Measurements from ENCODE around the gene NAA80. TPM values are rescaled to one million over a fixed set of nuclear protein-coding genes. Genes with fewer than 3 reads are reported as not detected.
"Not testable (repeated sequence)": the region's sequence is repeated elsewhere in the genome, so short reads cannot be mapped to it uniquely, and the experiment has no call there.

NAA80 gene
- polyA plus RNA-seq, 1 donor from 2014 or later, result 4.6 TPM

DNA sequence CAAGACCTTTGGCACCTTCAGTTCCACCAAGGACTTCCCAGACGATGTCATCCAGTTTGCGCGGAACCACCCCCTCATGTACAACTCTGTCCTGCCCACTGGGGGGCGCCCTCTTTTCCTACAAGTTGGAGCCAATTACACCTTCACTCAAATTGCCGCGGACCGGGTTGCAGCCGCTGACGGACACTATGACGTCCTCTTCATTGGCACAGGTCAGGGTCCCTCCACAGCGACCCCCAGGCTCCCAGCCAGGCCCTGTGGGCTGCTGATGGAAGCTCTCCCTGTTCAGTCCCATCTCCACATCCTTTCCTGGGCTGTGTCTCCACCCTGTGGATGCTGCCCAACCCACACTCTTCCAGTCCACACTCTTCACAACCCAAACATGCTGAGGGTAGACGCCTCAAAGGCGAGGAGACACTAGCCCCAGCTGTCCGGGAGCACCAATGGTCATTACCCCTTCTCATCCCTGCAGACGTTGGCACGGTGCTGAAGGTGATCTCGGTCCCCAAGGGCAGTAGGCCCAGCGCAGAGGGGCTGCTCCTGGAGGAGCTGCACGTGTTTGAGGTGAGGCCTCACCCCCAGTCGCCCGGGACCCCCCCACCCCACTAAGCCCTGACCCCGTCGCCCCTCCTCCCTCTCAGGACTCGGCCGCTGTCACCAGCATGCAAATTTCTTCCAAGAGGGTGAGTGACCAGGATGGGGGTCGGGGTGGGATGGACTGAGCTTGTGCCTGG is 24.7 kb downstream of the NAA80 start:
- H3K4me2 ChIP-seq (ENCODE audit: low read length), result no peak overlapping the region
- H4K20me1 ChIP-seq (ENCODE audit: insufficient read depth), result no peaks in the 10 kb centered on the region
- no peaks in the 10 kb centered on the region for H3K9me2 ChIP-seq (ENCODE audit: insufficient read depth, low read length)
- H2AFZ ChIP-seq (ENCODE audit: low read depth, low read length), result no peak overlapping the region
- peak; percentile 62 for TF ChIP-seq SMC3 (conservative IDR thresholded peaks at IDR 0.05; ENCODE audit: poor library complexity)
- peak; percentile 46 for TF ChIP-seq RAD21 (conservative IDR thresholded peaks at IDR 0.05)
- TF ChIP-seq MXI1 (conservative IDR thresholded peaks at IDR 0.05; ENCODE audit: poor library complexity, severe bottlenecking), result no peak
- TF ChIP-seq, protein P1, sequence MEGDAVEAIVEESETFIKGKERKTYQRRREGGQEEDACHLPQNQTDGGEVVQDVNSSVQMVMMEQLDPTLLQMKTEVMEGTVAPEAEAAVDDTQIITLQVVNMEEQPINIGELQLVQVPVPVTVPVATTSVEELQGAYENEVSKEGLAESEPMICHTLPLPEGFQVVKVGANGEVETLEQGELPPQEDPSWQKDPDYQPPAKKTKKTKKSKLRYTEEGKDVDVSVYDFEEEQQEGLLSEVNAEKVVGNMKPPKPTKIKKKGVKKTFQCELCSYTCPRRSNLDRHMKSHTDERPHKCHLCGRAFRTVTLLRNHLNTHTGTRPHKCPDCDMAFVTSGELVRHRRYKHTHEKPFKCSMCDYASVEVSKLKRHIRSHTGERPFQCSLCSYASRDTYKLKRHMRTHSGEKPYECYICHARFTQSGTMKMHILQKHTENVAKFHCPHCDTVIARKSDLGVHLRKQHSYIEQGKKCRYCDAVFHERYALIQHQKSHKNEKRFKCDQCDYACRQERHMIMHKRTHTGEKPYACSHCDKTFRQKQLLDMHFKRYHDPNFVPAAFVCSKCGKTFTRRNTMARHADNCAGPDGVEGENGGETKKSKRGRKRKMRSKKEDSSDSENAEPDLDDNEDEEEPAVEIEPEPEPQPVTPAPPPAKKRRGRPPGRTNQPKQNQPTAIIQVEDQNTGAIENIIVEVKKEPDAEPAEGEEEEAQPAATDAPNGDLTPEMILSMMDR (IDR thresholded peaks at IDR 0.05; ENCODE audit: poor library complexity, severe bottlenecking), result peak; percentile 69
- no peaks in the 10 kb centered on the region for H3K9me3 ChIP-seq (ENCODE audit: low read length)
- H3K27ac ChIP-seq (ENCODE audit: low read length), result no peak overlapping the region
- no peak overlapping the region for H3K9ac ChIP-seq (ENCODE audit: low read length)
- no peak overlapping the region for H3K4me3 ChIP-seq (ENCODE audit: low read length)
- H3K36me3 ChIP-seq (ENCODE audit: insufficient read depth, low read length), result no peaks in the 10 kb centered on the region
- H3K79me2 ChIP-seq (replicated peaks; ENCODE audit: insufficient read depth, low read length), result no peaks in the 10 kb centered on the region
- peaks cover 23% of the 10 kb centered on the region for H3K27me3 ChIP-seq (ENCODE audit: insufficient read depth, low read depth, low read length)
- H3F3A ChIP-seq (ENCODE audit: insufficient read depth, low read length, poor library complexity, severe bottlenecking), result no peaks in the 10 kb centered on the region

DNA sequence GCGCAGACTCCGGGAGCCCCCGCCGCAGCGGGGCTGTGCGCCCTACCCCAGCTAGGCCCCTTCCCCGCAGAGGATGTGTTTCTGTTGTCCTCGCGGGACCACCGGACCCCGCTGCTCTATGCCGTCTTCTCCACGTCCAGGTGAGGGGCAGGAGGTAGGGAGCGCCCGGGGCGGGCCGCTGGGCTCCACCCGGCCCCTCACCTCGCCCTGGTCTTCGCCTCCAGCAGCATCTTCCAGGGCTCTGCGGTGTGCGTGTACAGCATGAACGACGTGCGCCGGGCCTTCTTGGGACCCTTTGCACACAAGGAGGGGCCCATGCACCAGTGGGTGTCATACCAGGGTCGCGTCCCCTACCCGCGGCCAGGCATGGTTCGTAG is 25.5 kb downstream of the NAA80 start:
- Histone ChIP-seq H3K27me3 (ENCODE audit: insufficient read depth, low read depth, low read length) (peaks cover 23% of the 10 kb centered on the region), H3K27ac (ENCODE audit: low read length) (no peak overlapping the region), H3K4me2 (ENCODE audit: low read length) (no peak overlapping the region)

DNA sequence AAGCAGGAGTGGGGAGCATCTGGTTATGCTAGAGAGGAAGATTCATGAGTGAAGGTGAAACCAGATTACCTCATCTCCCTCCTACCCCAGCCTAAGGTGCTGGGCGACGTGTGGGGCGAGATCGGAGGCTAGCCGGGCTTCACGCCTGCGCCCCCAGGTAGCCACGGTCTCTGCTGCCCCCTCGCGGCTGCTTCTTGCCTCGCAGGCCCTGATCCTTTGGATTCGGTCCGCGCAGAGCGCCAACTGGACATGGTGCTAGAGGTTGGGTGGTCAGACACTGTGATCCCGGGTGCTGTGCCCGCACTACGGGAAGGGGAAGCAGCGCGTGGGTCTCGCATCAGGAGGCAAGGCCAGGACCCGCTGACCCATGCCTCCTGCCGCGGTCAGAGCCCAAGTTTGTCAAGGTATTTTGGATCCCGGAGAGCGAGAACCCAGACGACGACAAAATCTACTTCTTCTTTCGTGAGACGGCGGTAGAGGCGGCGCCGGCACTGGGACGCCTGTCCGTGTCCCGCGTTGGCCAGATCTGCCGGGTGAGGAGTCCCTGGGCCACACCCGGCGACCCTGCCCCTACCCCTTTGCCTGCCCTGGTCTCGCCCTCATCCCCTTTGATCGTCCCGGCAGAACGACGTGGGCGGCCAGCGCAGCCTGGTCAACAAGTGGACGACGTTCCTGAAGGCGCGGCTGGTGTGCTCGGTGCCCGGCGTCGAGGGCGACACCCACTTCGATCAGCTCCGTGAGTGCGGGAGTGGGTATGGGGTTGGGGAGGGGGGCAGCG is 26.1 kb downstream of the NAA80 start:
- H3K9me2 ChIP-seq (ENCODE audit: insufficient read depth, low read length), result no peaks in the 10 kb centered on the region
- H3K9ac ChIP-seq (ENCODE audit: low read length), result peak overlapping the region; percentile 47
- H3K9me3 ChIP-seq (ENCODE audit: low read length), result no peaks in the 10 kb centered on the region
- H3K4me3 ChIP-seq (ENCODE audit: low read length), result peak overlapping the region; percentile 43
- H3K27ac ChIP-seq (ENCODE audit: low read length), result no peak overlapping the region
- no peaks in the 10 kb centered on the region for H3F3A ChIP-seq (ENCODE audit: insufficient read depth, low read length, poor library complexity, severe bottlenecking)
- H3K79me2 ChIP-seq (replicated peaks; ENCODE audit: insufficient read depth, low read length), result no peaks in the 10 kb centered on the region
- no peak overlapping the region for H2AFZ ChIP-seq (ENCODE audit: low read depth, low read length)
- peak overlapping the region; percentile 48 for H3K4me2 ChIP-seq (ENCODE audit: low read length)
- H4K20me1 ChIP-seq (ENCODE audit: insufficient read depth), result no peaks in the 10 kb centered on the region
- H3K27me3 ChIP-seq (ENCODE audit: insufficient read depth, low read depth, low read length), result peaks cover 23% of the 10 kb centered on the region
- TF ChIP-seq MXI1 (conservative IDR thresholded peaks at IDR 0.05; ENCODE audit: poor library complexity, severe bottlenecking) (peak; percentile 51), RAD21 (conservative IDR thresholded peaks at IDR 0.05) (peak; percentile 99), TAF1 (IDR thresholded peaks at IDR 0.05; ENCODE audit: low read depth) (no peak), EP300 (conservative IDR thresholded peaks at IDR 0.05; ENCODE audit: poor library complexity, severe bottlenecking) (peak; percentile 13), SMC3 (conservative IDR thresholded peaks at IDR 0.05; ENCODE audit: poor library complexity) (peak; percentile 98)
- TF ChIP-seq, protein P1 (IDR thresholded peaks at IDR 0.05; ENCODE audit: poor library complexity, severe bottlenecking), result peak; percentile 99
- TF ChIP-seq, protein P2, sequence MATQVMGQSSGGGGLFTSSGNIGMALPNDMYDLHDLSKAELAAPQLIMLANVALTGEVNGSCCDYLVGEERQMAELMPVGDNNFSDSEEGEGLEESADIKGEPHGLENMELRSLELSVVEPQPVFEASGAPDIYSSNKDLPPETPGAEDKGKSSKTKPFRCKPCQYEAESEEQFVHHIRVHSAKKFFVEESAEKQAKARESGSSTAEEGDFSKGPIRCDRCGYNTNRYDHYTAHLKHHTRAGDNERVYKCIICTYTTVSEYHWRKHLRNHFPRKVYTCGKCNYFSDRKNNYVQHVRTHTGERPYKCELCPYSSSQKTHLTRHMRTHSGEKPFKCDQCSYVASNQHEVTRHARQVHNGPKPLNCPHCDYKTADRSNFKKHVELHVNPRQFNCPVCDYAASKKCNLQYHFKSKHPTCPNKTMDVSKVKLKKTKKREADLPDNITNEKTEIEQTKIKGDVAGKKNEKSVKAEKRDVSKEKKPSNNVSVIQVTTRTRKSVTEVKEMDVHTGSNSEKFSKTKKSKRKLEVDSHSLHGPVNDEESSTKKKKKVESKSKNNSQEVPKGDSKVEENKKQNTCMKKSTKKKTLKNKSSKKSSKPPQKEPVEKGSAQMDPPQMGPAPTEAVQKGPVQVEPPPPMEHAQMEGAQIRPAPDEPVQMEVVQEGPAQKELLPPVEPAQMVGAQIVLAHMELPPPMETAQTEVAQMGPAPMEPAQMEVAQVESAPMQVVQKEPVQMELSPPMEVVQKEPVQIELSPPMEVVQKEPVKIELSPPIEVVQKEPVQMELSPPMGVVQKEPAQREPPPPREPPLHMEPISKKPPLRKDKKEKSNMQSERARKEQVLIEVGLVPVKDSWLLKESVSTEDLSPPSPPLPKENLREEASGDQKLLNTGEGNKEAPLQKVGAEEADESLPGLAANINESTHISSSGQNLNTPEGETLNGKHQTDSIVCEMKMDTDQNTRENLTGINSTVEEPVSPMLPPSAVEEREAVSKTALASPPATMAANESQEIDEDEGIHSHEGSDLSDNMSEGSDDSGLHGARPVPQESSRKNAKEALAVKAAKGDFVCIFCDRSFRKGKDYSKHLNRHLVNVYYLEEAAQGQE (IDR thresholded peaks at IDR 0.05; ENCODE audit: borderline replicate concordance), result no peak
- no peaks in the 10 kb centered on the region for H3K36me3 ChIP-seq (ENCODE audit: insufficient read depth, low read length)

More for the DNA sequence above, 25.5 kb downstream of the NAA80 start:
- Histone ChIP-seq H3K9me3 (ENCODE audit: low read length) (no peaks in the 10 kb centered on the region), H4K20me1 (ENCODE audit: insufficient read depth) (no peaks in the 10 kb centered on the region), H3K9ac (ENCODE audit: low read length) (no peak overlapping the region), H3F3A (ENCODE audit: insufficient read depth, low read length, poor library complexity, severe bottlenecking) (no peaks in the 10 kb centered on the region), H3K9me2 (ENCODE audit: insufficient read depth, low read length) (no peaks in the 10 kb centered on the region), H3K4me3 (ENCODE audit: low read length) (no peak overlapping the region), H3K36me3 (ENCODE audit: insufficient read depth, low read length) (no peaks in the 10 kb centered on the region), H3K79me2 (replicated peaks; ENCODE audit: insufficient read depth, low read length) (no peaks in the 10 kb centered on the region), H2AFZ (ENCODE audit: low read depth, low read length) (no peak overlapping the region)
- no peak for TF ChIP-seq MXI1 (conservative IDR thresholded peaks at IDR 0.05; ENCODE audit: poor library complexity, severe bottlenecking)

DNA sequence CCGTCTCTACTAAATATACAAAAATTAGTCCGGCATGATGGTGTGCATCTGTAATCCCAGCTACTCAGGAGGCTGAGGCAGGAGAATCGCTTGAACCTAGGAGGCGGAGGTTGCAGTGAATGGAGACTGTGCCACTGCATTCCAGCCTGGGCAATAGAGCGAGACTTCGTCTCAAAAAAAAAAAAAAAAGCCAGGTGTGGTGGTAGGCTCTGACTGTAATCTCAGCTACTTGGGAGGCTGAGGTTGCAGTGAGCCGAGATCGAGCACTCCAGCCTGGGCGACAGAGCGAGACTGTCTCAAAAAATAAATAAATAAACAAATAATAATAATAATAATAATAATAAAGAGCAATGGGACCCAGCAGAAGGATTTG is 26.7 kb downstream of the NAA80 start:
- H2AFZ ChIP-seq (ENCODE audit: low read depth, low read length); H4K20me1 ChIP-seq (ENCODE audit: insufficient read depth); H3K9me3 ChIP-seq (ENCODE audit: low read length); H3K4me2 ChIP-seq (ENCODE audit: low read length); H3K4me3 ChIP-seq (ENCODE audit: low read length); H3K79me2 ChIP-seq (replicated peaks; ENCODE audit: insufficient read depth, low read length); H3K36me3 ChIP-seq (ENCODE audit: insufficient read depth, low read length); H3K9me2 ChIP-seq (ENCODE audit: insufficient read depth, low read length); H3K27ac ChIP-seq (ENCODE audit: low read length); H3F3A ChIP-seq (ENCODE audit: insufficient read depth, low read length, poor library complexity, severe bottlenecking): not testable (repeated sequence)
- peak overlapping the region; percentile 47 for H3K9ac ChIP-seq (ENCODE audit: low read length)
- H3K27me3 ChIP-seq (ENCODE audit: insufficient read depth, low read depth, low read length), result peaks cover 23% of the 10 kb centered on the region

All from neural cell (in vitro differentiated cells).